ENCODE data around the gene SCRG1.

SCRG1 gene

GRCh38 chr4:173362666-173363065 lies 36.2 kb downstream of the SCRG1 start:
- DNase-seq (ENCODE audit: low read depth), result no peak

- DNase-seq (ENCODE audit: low read depth), result no peak
These were observed 38.2 kb downstream of the SCRG1 start for GRCh38 chr4:173360587-173361221.

DNA sequence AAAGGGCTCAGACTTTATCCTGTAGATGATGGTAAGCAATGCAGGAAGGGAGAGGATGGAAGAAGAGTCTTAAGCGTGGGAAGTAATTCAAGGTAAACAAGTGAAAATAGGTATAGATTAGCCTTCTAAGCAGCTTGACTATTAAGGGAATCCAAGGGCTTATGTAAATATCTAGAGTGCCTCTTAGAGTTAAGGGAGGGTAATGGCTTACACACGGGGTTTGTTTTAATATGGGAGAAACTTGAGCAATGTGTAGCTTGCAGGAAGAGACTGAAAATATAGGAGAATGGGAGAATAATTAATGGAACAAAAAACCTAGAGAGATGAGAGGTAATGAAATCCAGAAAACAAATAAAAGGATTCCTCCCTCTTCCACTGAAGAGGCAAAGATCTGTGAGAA lies 41.0 kb downstream of the SCRG1 start:
- DNase-seq (ENCODE audit: low read depth), result no peak

GRCh38 chr4:173347467-173347866 lies 51.4 kb downstream of the SCRG1 start:
- DNase-seq (ENCODE audit: low read depth), result no peak

DNA sequence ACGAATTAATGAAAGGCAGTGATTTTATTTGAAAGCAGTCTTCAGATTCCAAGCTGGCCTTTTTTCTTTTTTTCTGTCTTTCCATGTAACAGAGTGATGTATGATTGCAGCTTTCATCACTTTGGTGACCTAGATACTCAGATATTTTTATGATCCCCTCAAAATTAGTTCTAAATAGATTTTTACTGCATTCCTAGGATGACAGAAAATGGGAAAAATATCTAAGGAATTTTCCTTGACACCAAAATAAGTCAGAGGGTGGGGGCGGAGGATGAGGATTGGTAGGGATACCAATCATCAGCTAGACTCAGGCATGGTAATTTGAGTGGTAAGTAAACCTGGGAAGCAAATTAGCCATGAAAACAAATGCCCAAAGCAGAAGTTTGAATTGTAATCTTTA lies 52.8 kb downstream of the SCRG1 start:
- DNase-seq (ENCODE audit: low read depth), result peak; percentile 46

DNA sequence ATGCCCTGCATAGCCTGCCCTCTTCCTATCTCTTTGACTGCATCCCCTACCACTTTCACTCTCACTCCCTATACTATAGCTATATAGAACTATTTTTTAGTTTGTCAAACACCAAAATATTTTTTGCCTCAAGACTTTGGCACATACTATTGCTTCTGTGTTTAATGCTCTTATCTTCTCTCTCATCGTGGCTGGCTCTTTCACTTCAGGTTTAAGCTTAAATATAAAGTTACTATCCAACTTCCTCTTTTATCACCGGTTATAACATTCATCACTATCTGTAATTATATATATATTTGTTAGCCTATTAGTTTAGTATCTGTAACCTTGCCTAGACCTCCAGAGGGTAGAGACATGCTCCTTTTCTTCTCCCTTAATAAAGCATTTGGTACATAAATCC lies 53.3 kb downstream of the SCRG1 start:
- DNase-seq (ENCODE audit: low read depth), result no peak

DNA sequence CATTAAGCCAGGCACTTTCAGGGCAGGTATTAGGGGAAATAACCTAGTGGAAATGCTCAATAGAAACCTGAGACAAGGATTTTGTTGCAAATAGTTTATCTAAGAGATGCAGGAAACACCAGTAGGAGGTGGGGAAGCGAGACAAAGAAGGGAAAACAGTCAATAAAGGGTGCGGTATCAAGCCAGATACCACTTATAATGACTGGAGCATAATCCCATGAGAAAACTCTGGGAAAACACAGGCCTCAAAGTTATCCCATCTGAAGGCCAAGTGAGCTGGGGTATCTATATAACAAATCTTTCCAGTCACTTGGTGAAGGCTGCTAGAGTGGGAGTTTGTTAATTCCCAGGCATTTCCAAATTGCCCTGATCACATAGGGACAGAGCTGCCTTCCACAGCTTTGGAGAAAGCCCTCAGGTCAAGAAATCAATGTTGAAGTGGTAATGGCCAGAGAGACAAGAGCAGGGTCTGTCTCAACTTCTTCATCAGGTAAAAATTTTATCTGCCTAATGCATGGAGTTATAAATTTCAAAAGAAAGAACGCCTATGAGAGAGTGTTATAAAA lies 55.0 kb downstream of the SCRG1 start:
- DNase-seq (ENCODE audit: low read depth), result no peak

- no peak for DNase-seq (ENCODE audit: low read depth)
These were observed 61.5 kb downstream of the SCRG1 start for GRCh38 chr4:173337463-173337862.

DNA sequence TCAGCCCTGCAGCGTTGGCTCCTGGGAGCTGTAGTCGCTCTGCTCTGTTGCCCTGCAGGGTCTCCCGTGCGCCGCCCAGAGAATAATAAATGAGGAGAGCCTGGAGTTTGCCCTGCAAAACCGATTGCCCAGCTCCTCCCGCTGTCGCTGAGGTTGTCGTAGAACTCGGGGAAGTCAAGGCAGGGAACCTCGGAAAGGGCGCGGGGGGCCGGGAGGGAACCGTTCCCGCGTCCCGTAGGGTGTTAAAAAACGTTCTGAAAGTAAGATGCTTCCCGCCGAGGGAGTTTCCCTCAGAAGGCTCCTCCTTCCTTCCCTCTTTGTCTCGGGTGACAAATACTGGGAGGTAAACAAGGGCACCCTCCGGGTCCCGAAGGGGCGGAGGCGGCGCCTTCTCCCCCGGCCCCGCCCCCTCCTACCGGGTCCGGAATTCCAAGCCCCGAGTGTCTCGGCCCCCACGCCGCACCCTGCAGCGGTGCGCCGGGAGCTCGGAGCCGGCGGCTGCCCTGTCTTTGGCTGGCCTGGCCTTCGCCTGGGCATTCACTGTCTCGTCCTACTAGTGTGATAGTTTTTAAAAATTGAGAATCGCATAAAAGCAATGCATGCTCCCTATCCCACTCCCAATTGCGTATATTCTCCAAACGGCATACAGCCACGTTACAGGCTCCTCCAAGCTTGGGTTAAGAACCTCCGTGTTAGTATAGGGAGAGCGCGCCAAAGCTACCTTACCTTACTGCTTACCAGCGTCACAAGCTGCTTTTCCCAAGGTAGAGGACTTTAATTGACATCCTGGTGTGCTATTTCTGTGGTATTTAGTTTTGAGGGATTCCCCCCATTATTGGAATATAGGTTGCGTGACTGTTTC lies 63.8 kb downstream of the SCRG1 start:
- DNase-seq (ENCODE audit: low read depth), result peak; percentile 58
